Measurements from ENCODE around the gene MED10.

MED10 gene

GRCh38 chr5:6347673-6348072 is 30.7 kb downstream of the MED10 start:
- no peak for DNase-seq

GRCh38 chr5:6347165-6347564 is 31.2 kb downstream of the MED10 start:
- DNase-seq = no peak

- no peak for DNase-seq
These were observed 33.8 kb downstream of the MED10 start for GRCh38 chr5:6344593-6344989.

- no peak for DNase-seq
These were observed 34.3 kb downstream of the MED10 start for GRCh38 chr5:6343951-6344592.

- DNase-seq = no peak
These were observed 35.5 kb downstream of the MED10 start for GRCh38 chr5:6342689-6343315.

- no peak for DNase-seq
These were observed 38.2 kb downstream of the MED10 start for GRCh38 chr5:6340100-6340499.

- DNase-seq = no peak
These were observed 39.5 kb downstream of the MED10 start for GRCh38 chr5:6338871-6339270.

- no peak for DNase-seq
These were observed 40.2 kb downstream of the MED10 start for GRCh38 chr5:6338135-6338534.

GRCh38 chr5:6333182-6333905 is 45.0 kb downstream of the MED10 start:
- no peak for DNase-seq

GRCh38 chr5:6328173-6328572 is 50.2 kb downstream of the MED10 start:
- no peak for DNase-seq

- DNase-seq = no peak
These were observed 51.6 kb downstream of the MED10 start for GRCh38 chr5:6326776-6327175.

- DNase-seq = no peak
These were observed 56.1 kb downstream of the MED10 start for GRCh38 chr5:6322163-6322713.

Data from stimulated activated CD4-positive, alpha-beta T cell treated with anti-CD3 and anti-CD28 coated beads, Interleukin-12 subunit alpha, Interleukin-12 subunit beta, amount 100 ng/mL, for 4 hours (primary cell).